Endothelial cell (in vitro differentiated cells): ENCODE measurements around the gene CAB39. TPM values are rescaled to one million over a fixed set of nuclear protein-coding genes. Genes with fewer than 3 reads are reported as not detected.

Source experiments
- DNase-seq: peaks from one replicate; pipeline ENCODE4 v3.0.0; 2021; ENCODE audit warnings: low spot score
- H3K27ac Mint-ChIP-seq: one replicate; pipeline ENCODE4 v1.8.0; 2021; ENCODE audit warnings: mixed read lengths, inconsistent platforms; ENCODE audit not compliant: unreplicated experiment
- H3K27me3 Mint-ChIP-seq: one replicate; pipeline ENCODE4 v1.8.0; 2021; ENCODE audit warnings: mild to moderate bottlenecking, moderate library complexity, mixed read lengths, inconsistent platforms; ENCODE audit not compliant: unreplicated experiment
- H3K36me3 Mint-ChIP-seq: one replicate; pipeline ENCODE4 v1.8.0; 2021; ENCODE audit warnings: mild to moderate bottlenecking, low read depth, mixed read lengths, inconsistent platforms; ENCODE audit not compliant: unreplicated experiment
- H3K4me1 Mint-ChIP-seq: one replicate; pipeline ENCODE4 v1.8.0; 2021; ENCODE audit warnings: mild to moderate bottlenecking, mixed read lengths, inconsistent platforms; ENCODE audit not compliant: unreplicated experiment
- H3K4me3 Mint-ChIP-seq: one replicate; pipeline ENCODE4 v1.8.0; 2021; ENCODE audit warnings: mild to moderate bottlenecking, mixed read lengths, inconsistent platforms; ENCODE audit not compliant: unreplicated experiment
- H3K9me3 Mint-ChIP-seq: one replicate; pipeline ENCODE4 v1.8.0; 2021; ENCODE audit warnings: mixed read lengths, inconsistent platforms; ENCODE audit not compliant: unreplicated experiment
- CTCF ChIP-seq: fragments of 200-600 bp; sonication (generic); IDR thresholded peaks from one replicate; pipeline ENCODE4 v1.5.0; 2021; ENCODE audit warnings: antibody characterized with exemption; ENCODE audit not compliant: unreplicated experiment
- total RNA-seq: library from RNA; stranded (reverse); fragmentation: NEBNext Ultra II Directional; extraction: Animal tissue kit (Norgen Biotek cat#: 25700); gene quantifications from one replicate; pipeline ENCODE4 v1.2.1, GENCODE V29; 2021; ENCODE audit not compliant: unreplicated experiment

Gene CAB39
- total RNA-seq, 1 donor from 2014 or later = 48.7 TPM

- H3K4me3 Mint-ChIP-seq = no peak overlapping the region
- H3K9me3 Mint-ChIP-seq = no peaks in the 10 kb centered on the region
- no peaks in the 10 kb centered on the region for H3K36me3 Mint-ChIP-seq
- no peaks in the 10 kb centered on the region for H3K27me3 Mint-ChIP-seq
- H3K27ac Mint-ChIP-seq = no peak overlapping the region
- DNase-seq = no peak
- H3K4me1 Mint-ChIP-seq = no peaks in the 10 kb centered on the region
- no peak for TF ChIP-seq CTCF
These were observed 22.2 kb upstream of the CAB39 start for GRCh38 chr2:230690439-230690838.

DNA sequence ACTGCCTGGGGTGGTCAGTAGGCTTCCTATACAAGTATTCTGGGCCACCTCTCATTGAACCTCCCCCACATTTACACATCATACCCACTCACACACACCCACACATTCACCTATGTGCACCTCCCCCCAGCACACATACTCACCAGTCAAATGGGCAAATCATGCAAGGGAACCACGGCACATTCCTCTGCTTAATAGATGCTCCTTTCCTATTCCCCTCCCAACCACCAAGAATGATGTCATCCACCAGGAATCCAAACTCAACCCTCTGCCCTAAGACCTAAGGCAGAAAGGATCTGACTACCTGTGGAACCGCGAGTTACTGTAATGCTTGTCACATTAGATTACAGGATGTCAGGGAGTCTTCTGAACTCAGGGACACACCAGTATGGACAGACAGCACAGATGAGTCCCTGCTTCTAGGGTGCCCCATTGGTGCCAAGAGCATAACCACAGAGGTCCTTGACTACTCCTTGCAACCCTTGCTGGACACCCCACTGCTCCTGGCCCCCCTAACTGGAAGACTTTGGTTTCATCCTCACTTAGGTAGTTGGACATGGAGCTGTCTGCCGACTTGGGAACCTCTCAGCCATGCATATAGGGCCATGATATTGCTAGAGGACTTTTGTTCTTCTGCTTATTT lies 21.5 kb upstream of the CAB39 start:
- Mint-ChIP-seq H3K4me1 (no peaks in the 10 kb centered on the region), H3K27ac (no peak overlapping the region), H3K4me3 (no peak overlapping the region), H3K9me3 (no peaks in the 10 kb centered on the region), H3K27me3 (no peaks in the 10 kb centered on the region), H3K36me3 (no peaks in the 10 kb centered on the region)
- no peak for DNase-seq
- TF ChIP-seq CTCF = no peak

DNA sequence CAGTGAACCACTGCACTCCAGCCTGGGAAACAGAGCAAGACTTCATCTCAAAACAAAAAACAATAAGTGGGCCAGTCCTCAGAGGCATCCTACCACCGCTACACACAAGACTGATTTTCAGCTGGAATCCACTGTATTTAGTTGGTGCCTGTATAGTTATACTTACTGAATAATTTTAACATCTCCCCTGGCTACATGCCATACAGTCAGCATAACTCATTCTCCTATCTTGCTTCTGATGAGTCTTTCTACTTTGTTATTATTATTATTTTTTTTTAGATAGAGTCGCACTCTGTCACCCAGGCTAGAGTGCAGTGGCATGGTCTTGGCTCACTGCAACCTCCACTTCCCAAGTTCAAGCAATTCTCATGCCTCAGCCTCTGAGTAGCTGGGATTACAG lies 19.9 kb upstream of the CAB39 start:
- DNase-seq = no peak
- Mint-ChIP-seq H3K4me3 (no peak overlapping the region), H3K9me3 (no peaks in the 10 kb centered on the region), H3K4me1 (no peaks in the 10 kb centered on the region), H3K27me3 (no peaks in the 10 kb centered on the region), H3K27ac (no peak overlapping the region), H3K36me3 (no peaks in the 10 kb centered on the region)
- TF ChIP-seq CTCF = no peak

- H3K27me3 Mint-ChIP-seq = no peaks in the 10 kb centered on the region
- H3K4me1 Mint-ChIP-seq = no peaks in the 10 kb centered on the region
- H3K9me3 Mint-ChIP-seq = no peaks in the 10 kb centered on the region
- no peak overlapping the region for H3K4me3 Mint-ChIP-seq
- no peaks in the 10 kb centered on the region for H3K36me3 Mint-ChIP-seq
- DNase-seq = no peak
- H3K27ac Mint-ChIP-seq = no peak overlapping the region
- TF ChIP-seq CTCF = no peak
These were observed 19.2 kb upstream of the CAB39 start for GRCh38 chr2:230693411-230693810.

- no peaks in the 10 kb centered on the region for H3K27me3 Mint-ChIP-seq
- H3K36me3 Mint-ChIP-seq = no peaks in the 10 kb centered on the region
- H3K9me3 Mint-ChIP-seq = no peaks in the 10 kb centered on the region
- no peak overlapping the region for H3K27ac Mint-ChIP-seq
- no peak for TF ChIP-seq CTCF
- no peak overlapping the region for H3K4me3 Mint-ChIP-seq
- no peak for DNase-seq
- H3K4me1 Mint-ChIP-seq = no peaks in the 10 kb centered on the region
These were observed 18.4 kb upstream of the CAB39 start for GRCh38 chr2:230694241-230694640.
